Activated CD4-positive, alpha-beta T cell treated with anti-CD3 and anti-CD28 coated beads, Interleukin-2, amount 50 U/mL, for 1 hour (primary cell): ENCODE results near the gene PLCH1.
A peak's percentile ranks its signal among the peaks of the same experiment; 100 is the strongest.

Experiments used
- DNase-seq: peaks from one replicate; pipeline ENCODE4 v3.0.0-alpha.2; 2020

PLCH1 gene

GRCh38 chr3:155744626-155745324, at the start of gene PLCH1:
TSS of gene PLCH1 (minus strand) at chr3:155745071. CDS start at chr3:155704224, 40,847 bp downstream.
- peak; percentile 39 for DNase-seq

- DNase-seq, result no peak
Measured at GRCh38 chr3:155792532-155792931, 47.7 kb upstream of the PLCH1 start.

DNA sequence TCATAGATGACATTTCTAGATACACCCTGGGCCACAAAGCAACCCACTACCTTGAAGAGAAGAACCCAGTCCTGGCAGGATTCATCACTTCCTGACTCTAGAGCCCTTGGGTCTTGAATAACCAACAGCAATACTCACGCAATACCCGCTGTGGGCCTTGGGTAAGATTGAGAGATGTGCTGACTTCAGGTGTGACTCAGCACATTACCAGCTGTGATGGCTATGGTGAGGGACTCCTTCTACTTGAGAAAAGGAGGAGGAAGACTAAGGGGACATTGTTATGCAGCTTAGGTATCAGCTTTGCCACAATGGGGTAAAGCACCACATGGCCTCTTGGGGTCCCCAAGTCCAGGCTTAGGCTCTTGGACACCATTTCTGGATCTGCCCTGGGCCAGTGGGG, 46.3 kb upstream of the PLCH1 start:
- no peak for DNase-seq

GRCh38 chr3:155790272-155790925, 45.5 kb upstream of the PLCH1 start:
- no peak for DNase-seq

- no peak for DNase-seq
Measured at GRCh38 chr3:155785662-155786295, 40.9 kb upstream of the PLCH1 start.

- DNase-seq, result no peak
Measured at GRCh38 chr3:155782390-155782953, 37.6 kb upstream of the PLCH1 start.

DNA sequence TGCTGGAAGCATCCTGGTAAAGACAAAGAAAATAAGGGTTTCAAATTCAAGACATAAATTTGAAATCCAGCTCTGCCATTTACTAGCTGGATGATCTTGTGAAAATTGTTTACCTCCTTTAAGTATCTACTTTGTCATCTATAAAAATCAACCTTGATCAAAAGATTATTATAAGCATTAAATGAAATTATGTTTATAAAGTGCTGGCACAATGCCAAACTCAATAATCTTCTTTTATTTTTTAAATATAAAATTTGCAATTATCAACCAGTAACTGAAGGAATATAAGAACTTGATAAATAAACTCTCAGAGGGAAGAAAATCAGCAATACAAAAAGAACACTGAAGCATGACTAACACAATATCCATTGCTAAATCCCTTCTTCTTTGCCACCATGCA, 35.4 kb upstream of the PLCH1 start:
- no peak for DNase-seq

- DNase-seq, result no peak
Measured at GRCh38 chr3:155778462-155778861, 33.6 kb upstream of the PLCH1 start.

DNA sequence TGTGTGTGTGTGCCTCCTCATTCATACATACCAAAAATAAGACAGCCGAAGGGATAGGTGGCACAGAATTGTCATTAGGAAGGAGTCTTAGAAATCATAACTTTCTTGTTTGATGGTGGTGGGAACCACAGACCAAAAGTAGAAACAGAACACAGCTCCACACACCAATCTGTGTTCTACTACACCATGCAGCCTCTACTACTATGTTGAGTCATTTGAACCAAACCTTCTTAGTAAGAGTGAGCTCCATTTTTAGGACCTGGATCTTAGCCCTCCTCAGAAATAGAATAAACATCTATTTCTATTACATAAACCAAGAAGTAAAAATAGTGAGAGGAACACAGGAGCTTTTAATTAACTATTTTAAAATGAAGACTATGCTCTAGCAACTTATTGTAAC, 27.9 kb upstream of the PLCH1 start:
- no peak for DNase-seq

DNA sequence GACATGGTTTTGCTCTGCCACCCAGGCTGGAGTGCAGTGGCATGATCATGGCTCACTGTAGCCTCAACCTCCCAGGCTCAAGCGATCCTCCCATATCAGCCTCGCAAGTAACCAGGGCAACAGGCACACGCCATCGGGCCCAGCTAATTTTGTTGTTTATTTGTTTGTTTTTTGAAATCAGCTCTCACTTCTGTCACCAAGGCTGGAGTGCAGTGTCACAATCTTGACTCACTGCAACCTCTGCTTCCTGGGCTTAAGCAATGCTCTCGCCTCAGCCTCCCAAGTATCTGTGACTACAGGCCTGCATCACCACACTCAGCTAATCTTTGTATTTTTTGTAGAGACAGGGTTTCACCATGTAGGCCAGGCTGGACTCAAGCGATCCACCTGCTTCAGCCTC, 26.3 kb upstream of the PLCH1 start:
- no peak for DNase-seq

DNA sequence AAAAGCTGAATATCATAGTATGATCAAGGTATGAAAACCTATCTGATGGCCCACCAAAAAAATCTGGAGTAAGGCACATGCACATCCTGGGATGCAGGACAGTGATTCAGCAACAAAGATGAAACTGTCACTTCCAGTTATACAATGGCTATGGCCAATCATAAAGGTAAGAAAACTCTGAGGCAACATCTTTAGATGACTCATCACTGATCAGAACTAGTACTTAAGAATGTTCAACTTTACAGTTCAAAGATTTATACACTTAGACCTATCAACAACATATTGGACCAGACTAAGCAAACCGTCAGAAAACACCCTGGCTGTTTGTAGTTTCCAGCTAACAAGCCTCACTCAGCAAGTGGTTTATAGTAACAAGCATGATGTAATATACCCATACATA, 21.3 kb upstream of the PLCH1 start:
- no peak for DNase-seq

GRCh38 chr3:155763870-155764463, 19.1 kb upstream of the PLCH1 start:
- no peak for DNase-seq

GRCh38 chr3:155760653-155761052, 15.8 kb upstream of the PLCH1 start:
- no peak for DNase-seq

DNA sequence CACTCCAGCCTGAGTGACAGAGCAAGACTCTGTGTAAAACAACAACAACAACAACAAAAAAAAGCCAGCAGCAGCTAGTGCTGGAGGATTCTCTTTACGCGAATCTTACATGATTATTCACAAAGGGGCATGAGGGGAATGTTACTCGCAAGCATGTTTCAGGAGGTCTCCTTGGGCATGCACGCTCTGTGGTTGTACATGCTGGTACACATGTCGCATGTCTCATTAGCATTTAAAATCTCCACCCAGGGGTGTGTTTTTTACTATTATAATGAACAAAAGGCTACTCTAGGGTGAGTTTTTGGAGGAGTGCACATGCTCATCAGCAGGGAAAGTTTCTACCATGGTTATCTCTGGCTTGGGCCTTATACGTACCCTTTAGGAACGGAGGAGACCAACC, 12.7 kb upstream of the PLCH1 start:
- no peak for DNase-seq

GRCh38 chr3:155753038-155753639, 8.3 kb upstream of the PLCH1 start:
- no peak for DNase-seq

DNA sequence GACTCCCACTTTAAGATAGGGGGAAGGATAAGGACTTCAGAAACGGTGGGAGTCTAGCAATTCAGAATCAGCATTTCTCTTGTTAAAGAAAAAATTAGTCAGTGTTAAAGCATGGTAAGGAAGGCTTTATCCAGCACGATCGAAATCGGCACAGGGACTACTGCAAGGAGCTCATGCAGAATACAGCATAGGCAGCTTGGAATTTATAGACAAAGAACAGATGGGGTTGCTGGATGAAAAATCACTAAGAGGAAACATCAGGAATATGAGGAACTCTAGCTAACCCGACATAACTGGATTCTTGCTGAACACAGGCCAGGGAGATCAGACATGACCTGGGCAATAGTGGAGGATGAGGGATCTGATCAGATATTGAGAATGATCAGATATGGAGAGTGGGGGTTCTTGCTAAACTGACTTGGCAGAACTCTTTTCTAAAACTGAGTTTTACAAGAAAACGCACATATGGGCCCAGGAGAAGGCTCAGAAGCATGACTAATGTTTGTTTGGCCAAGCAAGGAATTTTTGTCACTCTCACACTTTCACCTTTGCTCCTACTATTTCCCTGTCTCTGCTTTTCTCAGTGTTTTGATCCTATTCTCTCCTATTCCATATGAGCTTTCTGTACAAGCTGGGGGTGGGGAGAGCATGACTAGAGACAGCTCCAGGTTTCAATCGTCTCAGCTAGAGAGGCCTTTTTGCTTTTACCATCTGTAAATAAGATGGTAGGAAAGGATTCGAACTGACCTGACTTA, 3.9 kb upstream of the PLCH1 start:
- DNase-seq, result no peak

GRCh38 chr3:155747946-155748290, 3.0 kb upstream of the PLCH1 start:
- DNase-seq, result no peak

GRCh38 chr3:155747286-155747945, 2.5 kb upstream of the PLCH1 start:
- no peak for DNase-seq

DNA sequence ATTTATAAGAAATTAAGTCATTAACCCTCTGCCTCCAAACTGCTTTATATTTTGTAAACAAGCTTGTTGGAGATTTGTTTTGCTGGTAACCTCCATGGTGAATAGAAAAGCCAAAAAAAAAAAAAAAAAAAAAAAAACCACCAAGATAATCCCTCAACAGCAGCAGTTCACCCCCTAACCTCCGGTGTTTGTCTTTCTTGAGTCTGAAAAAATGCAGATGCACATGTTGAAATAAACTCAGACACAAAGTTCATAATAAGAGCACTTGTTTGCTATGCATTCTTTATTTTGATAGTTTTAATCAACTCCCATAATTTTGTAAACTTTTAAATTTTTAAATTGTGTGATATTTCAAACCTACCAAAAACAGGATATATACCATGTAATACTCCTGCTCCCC, 1.8 kb upstream of the PLCH1 start:
- DNase-seq, result no peak

- no peak for DNase-seq
Measured at GRCh38 chr3:155745795-155746550, 1.1 kb upstream of the PLCH1 start.

GRCh38 chr3:155744010-155744625, 753 bp downstream of the PLCH1 start:
- DNase-seq, result peak; percentile 21
